Hypothalamus (tissue), 51 donors: ENCODE data around the gene PSMD6.

ENCODE experiments used
- DNase-seq, 51 donors: peaks; one replicate each; lab custom pipeline; 2025; lab: John Stamatoyannopoulos, UW

The PSMD6 gene

GRCh38 chr3:63980830-63981498, 42.3 kb downstream of the PSMD6 start:
- no peak for DNase-seq

GRCh38 chr3:63980019-63980418, 43.3 kb downstream of the PSMD6 start:
- DNase-seq, result no peak

- peak in 1 of 51 donors; percentile 40 for DNase-seq
Measured at GRCh38 chr3:63979093-63979885, 44.0 kb downstream of the PSMD6 start.

- no peak for DNase-seq
Measured at GRCh38 chr3:63977893-63978292, 45.4 kb downstream of the PSMD6 start.

- DNase-seq, result no peak
Measured at GRCh38 chr3:63976872-63977200, 46.5 kb downstream of the PSMD6 start.

- DNase-seq, result no peak
Measured at GRCh38 chr3:63976161-63976871, 47.0 kb downstream of the PSMD6 start.

- peak in 35 of 51 donors; percentile 8 to 73 (median 41) for DNase-seq
Measured at GRCh38 chr3:63975723-63976122, 47.6 kb downstream of the PSMD6 start.

GRCh38 chr3:63974451-63974850, 48.8 kb downstream of the PSMD6 start:
- no peak for DNase-seq

- DNase-seq, result no peak
Measured at GRCh38 chr3:63973406-63973805, 49.9 kb downstream of the PSMD6 start.

- no peak for DNase-seq
Measured at GRCh38 chr3:63972987-63973386, 50.3 kb downstream of the PSMD6 start.

GRCh38 chr3:63972196-63972595, 51.1 kb downstream of the PSMD6 start:
- DNase-seq, result no peak

- peak in 23 of 51 donors; percentile 7 to 62 (median 23) for DNase-seq
Measured at GRCh38 chr3:63970631-63971475, 52.4 kb downstream of the PSMD6 start.

- no peak for DNase-seq
Measured at GRCh38 chr3:63969876-63970275, 53.4 kb downstream of the PSMD6 start.

- no peak for DNase-seq
Measured at GRCh38 chr3:63968612-63969350, 54.5 kb downstream of the PSMD6 start.

GRCh38 chr3:63967675-63968611, 55.4 kb downstream of the PSMD6 start:
- DNase-seq, result peak in 15 of 51 donors; percentile 8 to 49 (median 18)

GRCh38 chr3:63966871-63967270, 56.4 kb downstream of the PSMD6 start:
- no peak for DNase-seq

- DNase-seq, result no peak
Measured at GRCh38 chr3:63966007-63966406, 57.3 kb downstream of the PSMD6 start.

- DNase-seq, result no peak
Measured at GRCh38 chr3:63964681-63965485, 58.4 kb downstream of the PSMD6 start.
